OCI-LY7 (cell line): ENCODE data around the gene DNAJC24. TPM values are rescaled to one million over a fixed set of nuclear protein-coding genes. Genes with fewer than 3 reads are reported as not detected.
A peak's percentile ranks its signal among the peaks of the same experiment; 100 is the strongest.
"Not testable (repeated sequence)": the region's sequence is repeated elsewhere in the genome, so short reads cannot be mapped to it uniquely, and the experiment has no call there.

Source experiments
- Bru-seq: library from RNA; stranded (reverse); fragments of 400-500 nt; gene quantifications from one replicate; lab custom pipeline; 2021; lab: Mats Ljungman, UMichigan
- BruChase-seq, 2 experiments: library from RNA; stranded (reverse); fragments of 400-500 nt; gene quantifications; one replicate each; lab custom pipeline; 2021; lab: Mats Ljungman, UMichigan
- BruUV-seq: library from RNA; stranded (reverse); fragments of 400-500 nt; replicated peaks from 2 replicates; lab custom pipeline; 2021; lab: Mats Ljungman, UMichigan
- CTCF ChIA-PET: fragments of 300-600 bp; sonication (Branson Sonifier 250); formaldehyde crosslinking; loops from one replicate; lab custom pipeline; 2022; ENCODE audit warnings: antibody characterized with exemption; ENCODE audit not compliant: unreplicated experiment; lab: Charles Lee
- POLR2A ChIA-PET: fragments of 300-600 bp; sonication (Branson Sonifier 250); formaldehyde crosslinking; loops from one replicate; lab custom pipeline; 2022; ENCODE audit warnings: antibody characterized with exemption; lab: Charles Lee
- DNase-seq: peaks from one replicate; pipeline ENCODE4 v3.0.0-alpha.2; 2015; ENCODE audit warnings: low spot score
- H2AFZ ChIP-seq: fragments of 200-600 bp; sonication (generic), shearing (Covaris generic); 2 replicates; pipeline ENCODE4 v1.6.1; 2014; ENCODE audit warnings: mild to moderate bottlenecking, antibody characterized with exemption, low read length, moderate library complexity
- H3K27ac ChIP-seq: fragments of 200-600 bp; sonication (generic); 2 replicates; pipeline ENCODE4 v1.5.1; 2014; ENCODE audit warnings: mixed run types, low read depth, mild to moderate bottlenecking, moderate library complexity, low read length, inconsistent platforms; ENCODE audit not compliant: poor library complexity, severe bottlenecking
- H3K36me3 ChIP-seq: fragments of 200-600 bp; sonication (generic); 2 replicates; pipeline ENCODE4 v1.6.1; 2014; ENCODE audit warnings: mild to moderate bottlenecking, antibody characterized with exemption, low read length, moderate library complexity, mixed read lengths; ENCODE audit not compliant: insufficient read depth
- H3K4me1 ChIP-seq: fragments of 200-600 bp; sonication (generic); 2 replicates; pipeline ENCODE4 v1.5.1; 2014; ENCODE audit warnings: mild to moderate bottlenecking, low read length; ENCODE audit not compliant: insufficient read depth, poor library complexity, severe bottlenecking
- H3K4me2 ChIP-seq: fragments of 200-600 bp; sonication (generic); 2 replicates; pipeline ENCODE4 v1.6.1; 2014; ENCODE audit warnings: mild to moderate bottlenecking, low read length
- H3K4me3 ChIP-seq: fragments of 200-600 bp; sonication (generic); 2 replicates; pipeline ENCODE4 v1.5.1; 2014; ENCODE audit warnings: mild to moderate bottlenecking, low read depth, low read length; ENCODE audit not compliant: poor library complexity, severe bottlenecking
- H3K79me2 ChIP-seq: fragments of 200-600 bp; sonication (generic); 2 replicates; pipeline ENCODE4 v1.6.1; 2016; ENCODE audit warnings: low read depth, mild to moderate bottlenecking, low read length, moderate library complexity, mixed read lengths; ENCODE audit not compliant: insufficient read depth
- H3K9me2 ChIP-seq: fragments of 200-600 bp; sonication (generic); 2 replicates; pipeline ENCODE4 v1.6.1; 2016; ENCODE audit warnings: mild to moderate bottlenecking, low read length, mixed read lengths; ENCODE audit not compliant: insufficient read depth
- H3K9me3 ChIP-seq: fragments of 200-600 bp; sonication (generic); 2 replicates; pipeline ENCODE4 v1.6.1; 2014; ENCODE audit warnings: mild to moderate bottlenecking, mixed run types, low read length, mixed read lengths
- H4K20me1 ChIP-seq: fragments of 200-600 bp; sonication (generic); 2 replicates; pipeline ENCODE4 v1.6.1; 2014; ENCODE audit warnings: mild to moderate bottlenecking, antibody characterized with exemption, low read length, moderate library complexity, mixed read lengths; ENCODE audit not compliant: insufficient read depth
- CTCF ChIP-seq: fragments of 200-600 bp; sonication (generic); conservative IDR thresholded peaks from 2 replicates; pipeline ENCODE4 v1.5.1; 2014; ENCODE audit warnings: mild to moderate bottlenecking, antibody characterized with exemption, low read length, moderate library complexity, mixed read lengths
- EZH2phosphoT487 ChIP-seq: fragments of 200-600 bp; sonication (generic); IDR thresholded peaks from 2 replicates; pipeline ENCODE4 v1.6.1; 2018; ENCODE audit warnings: low read depth, borderline replicate concordance, mild to moderate bottlenecking, mixed run types, antibody characterized with exemption, low read length, moderate library complexity, mixed read lengths
- intact Hi-C: fragments of 100-400 bp; cut with micrococcal nuclease; formaldehyde crosslinking; loops from one replicate; pipeline ENCODE4 v1.10.0; 2022; ENCODE audit not compliant: unreplicated experiment
- long read RNA-seq: library from polyadenylated mRNA; stranded (forward); transcript quantifications from one replicate; pipeline ENCODE4 v2.0.0, GENCODE V29; 2022
- total RNA-seq, 2 experiments: library from RNA; depleted of rRNA in 1 of 2; stranded (reverse); fragments of >200 nt in 1 of 2; shearing (Covaris generic) in 1 of 2; gene quantifications; 2 replicates each; pipeline ENCODE4 v1.2.3, GENCODE V29; 2014 to 2022

The DNAJC24 gene
- 11.6 and 12.8 TPM in 2 replicates for total RNA-seq (2014; rRNA removed; shearing (Covaris generic))
- 16.2 and 16.3 TPM in 2 replicates for total RNA-seq (2022)
- Bru-seq, nascent RNA = percentile 67 among the genes with signal in this experiment
- BruChase-seq, experiment 1, labeled RNA remaining after a 6-hour chase = percentile 60 among the genes with signal in this experiment
- percentile 62 among the genes with signal in this experiment for BruChase-seq, experiment 2, labeled RNA remaining after a 2-hour chase
- long read RNA-seq, partial matches to known transcripts = 1 of 5 reads
- long read RNA-seq, other reads (novel, unspliced or antisense) = 2 of 5 reads

- TSS peak; percentile 72 for BruUV-seq
- intact Hi-C loops = loop anchor here (2.0 kb wide), 1 partner anchor 141 kb away; no protein-coding TSS in a partner anchor
- POLR2A ChIA-PET = interaction anchor here (0.6 to 1.6 kb wide), 7 partner anchors 13 to 960 kb away, joined by 3 read pairs; no protein-coding TSS in a partner anchor
- peak within 1 kb of the TSS; percentile 92 for H3K4me2 ChIP-seq
- no peaks in the 10 kb centered on the region for H3K9me2 ChIP-seq
- no peaks in the 10 kb centered on the region for H3K9me3 ChIP-seq
- peak; percentile 96 for DNase-seq
- peak within 1 kb of the TSS; percentile 93 for H2AFZ ChIP-seq
- H4K20me1 ChIP-seq = no peaks in the 10 kb centered on the region
- peak within 1 kb of the TSS; percentile 79 for H3K4me3 ChIP-seq
- H3K4me1 ChIP-seq = peaks cover 14% of the 10 kb centered on the region
- CTCF ChIA-PET = no interaction called here
- peaks cover 15% of the 10 kb centered on the region; the same call in 1 of the 2 replicates for H3K79me2 ChIP-seq
- TF ChIP-seq CTCF = no peak
- no peak for TF ChIP-seq EZH2phosphoT487
- 0 out of 2 replicates have a peak, but pooled peaks cover 4% of the 10 kb centered on the region for H3K36me3 ChIP-seq
- H3K27ac ChIP-seq = peak within 1 kb of the TSS; percentile 73
These were observed at the start of gene DNAJC24, which contains the start of gene DCDC1 for GRCh38 chr11:31369348-31370329. DNAJC24 (plus strand) TSS chr11:31369860; CDS start chr11:31370749, 889 bp downstream. DCDC1 (minus strand) TSS chr11:31369739; CDS start chr11:31328280, 41,459 bp downstream.

GRCh38 chr11:31321494-31321893 lies 48.2 kb upstream of the DNAJC24 start:
- H3K9me2 ChIP-seq, BruUV-seq, H2AFZ ChIP-seq, H3K9me3 ChIP-seq, H3K79me2 ChIP-seq, H3K27ac ChIP-seq, intact Hi-C loops, H3K4me3 ChIP-seq, CTCF ChIA-PET, H3K4me1 ChIP-seq, H3K4me2 ChIP-seq, H3K36me3 ChIP-seq, POLR2A ChIA-PET, DNase-seq, H4K20me1 ChIP-seq: not testable (repeated sequence)

GRCh38 chr11:31323145-31323544 lies 46.5 kb upstream of the DNAJC24 start:
- Histone ChIP-seq H3K4me2 (no peak overlapping the region), H3K9me3 (no peaks in the 10 kb centered on the region), H3K4me1 (no peaks in the 10 kb centered on the region), H3K4me3 (no peak overlapping the region), H3K36me3 (no peaks in the 10 kb centered on the region), H3K79me2 (no peaks in the 10 kb centered on the region), H2AFZ (no peak overlapping the region), H3K27ac (no peak overlapping the region), H4K20me1 (no peaks in the 10 kb centered on the region), H3K9me2 (no peaks in the 10 kb centered on the region)
- no peak for DNase-seq
- TF ChIP-seq EZH2phosphoT487 (no peak), CTCF (no peak)
- POLR2A ChIA-PET = no interaction called here
- CTCF ChIA-PET = no interaction called here
- BruUV-seq = no TSS peak
- intact Hi-C loops = no loop called here
